Astrocyte of the spinal cord (primary cell): ENCODE results near the gene GCHFR.
A peak's percentile ranks its signal among the peaks of the same experiment; 100 is the strongest.

Experiments used
- DNase-seq: peaks from one replicate; pipeline ENCODE4 v3.0.0; 2011; ENCODE audit warnings: low read depth, low spot score
- H3K4me3 ChIP-seq: 2 replicates; pipeline ENCODE4 v1.5.1; 2011; ENCODE audit warnings: low read depth, mild to moderate bottlenecking, low read length, moderate library complexity
- CTCF ChIP-seq: IDR thresholded peaks from 2 replicates; pipeline ENCODE4 v1.5.1; 2012; ENCODE audit warnings: low read depth, mild to moderate bottlenecking, low read length, inconsistent platforms
- in situ Hi-C: cut with HindIII; loops from 2 replicates; pipeline ENCODE4 v1.10.0; 2017; ENCODE audit warnings: low sequenced_read_pairs

GCHFR gene

GRCh38 chr15:40793216-40793989, 29.5 kb downstream of the GCHFR start:
- DNase-seq: peak; percentile 96
- in situ Hi-C loops: no loop called here
- TF ChIP-seq CTCF: no peak

GRCh38 chr15:40796041-40796440, 32.2 kb downstream of the GCHFR start:
- H3K4me3 ChIP-seq: no peak overlapping the region
- TF ChIP-seq CTCF: no peak
- DNase-seq: no peak
- in situ Hi-C loops: no loop called here

More at GRCh38 chr15:40793216-40793989, 29.5 kb downstream of the GCHFR start:
- no peak overlapping the region for H3K4me3 ChIP-seq

- DNase-seq: no peak
- TF ChIP-seq CTCF: no peak
- no peak overlapping the region for H3K4me3 ChIP-seq
- in situ Hi-C loops: no loop called here
Measured at GRCh38 chr15:40796512-40796911, 32.6 kb downstream of the GCHFR start.

DNA sequence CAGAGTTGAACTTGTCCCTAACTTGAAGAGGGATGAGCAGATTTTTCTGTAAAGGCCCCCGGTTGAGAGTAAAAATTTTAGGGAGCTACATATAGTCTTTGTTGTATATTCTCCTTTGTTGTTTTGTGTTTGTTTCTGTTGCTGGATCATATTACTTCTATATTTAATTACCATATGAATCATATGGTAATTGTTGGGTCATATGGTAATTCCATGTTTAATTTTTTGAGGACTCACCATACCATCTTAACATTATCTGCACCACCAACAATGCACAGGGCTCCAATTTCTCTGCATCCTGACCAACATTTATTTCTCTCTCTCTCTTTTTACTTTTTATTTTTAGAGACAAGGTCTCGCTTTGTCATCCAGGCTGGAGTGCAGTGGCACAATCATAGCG, 35.7 kb downstream of the GCHFR start:
- H3K4me3 ChIP-seq: no peak overlapping the region
- no peak for DNase-seq
- in situ Hi-C loops: no loop called here
- TF ChIP-seq CTCF: no peak

- DNase-seq: no peak
- no peak for TF ChIP-seq CTCF
- in situ Hi-C loops: no loop called here
Measured at GRCh38 chr15:40803076-40803475, 39.2 kb downstream of the GCHFR start.

DNA sequence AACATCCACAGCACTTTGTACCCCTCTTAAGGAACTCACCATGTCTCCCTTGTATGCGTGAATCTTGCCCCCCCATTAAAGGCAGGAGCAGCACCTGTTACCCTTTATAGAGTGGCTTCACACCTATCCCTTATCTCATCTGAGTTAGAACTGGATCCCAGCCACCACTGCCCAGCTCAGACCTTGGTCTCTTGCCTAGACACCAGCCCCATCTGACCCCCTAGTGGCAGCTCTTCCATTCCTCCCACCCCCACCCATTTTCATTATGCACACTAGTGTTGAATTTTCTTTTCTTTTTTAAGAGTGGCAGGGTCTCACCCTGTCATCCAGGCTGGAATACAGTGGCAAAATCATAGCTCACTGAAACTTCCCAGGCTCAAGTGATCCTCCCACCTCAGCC, 39.8 kb downstream of the GCHFR start:
- H3K4me3 ChIP-seq: no peak overlapping the region
- in situ Hi-C loops: no loop called here
- no peak for DNase-seq
- no peak for TF ChIP-seq CTCF

More at GRCh38 chr15:40803076-40803475, 39.2 kb downstream of the GCHFR start:
- no peak overlapping the region for H3K4me3 ChIP-seq
